Spleen (tissue), 11 donors: ENCODE data around the gene HMX1. TPM values are rescaled to one million over a fixed set of nuclear protein-coding genes. Genes with fewer than 3 reads are reported as not detected.

Experiments
- DNase-seq: peaks from one replicate; pipeline ENCODE4 v3.0.0-alpha.2; 2020
- H3K27ac ChIP-seq, 8 donors: fragments of 200-600 bp; sonication (generic) in 7 of 8; 1 replicate in 4 of 8; 2 replicates in 4 of 8; pipeline versions ENCODE4 v1.5.0 to v1.8.0; 2016 to 2021; ENCODE audit warnings: inconsistent platforms in 4 of 8, mild to moderate bottlenecking in 4 of 8, moderate library complexity in 1 of 8
- H3K27me3 ChIP-seq, 7 donors: fragments of 200-600 bp; sonication (generic) in 6 of 7; replicated peaks in 1 of 7; 1 replicate in 4 of 7; 2 replicates in 3 of 7; pipeline versions ENCODE4 v1.5.0 to v1.8.0; 2016 to 2021; ENCODE audit warnings: inconsistent platforms in 3 of 7, mild to moderate bottlenecking in 1 of 7
- H3K36me3 ChIP-seq, 6 donors: fragments of 200-600 bp; sonication (generic) in 5 of 6; 1 replicate in 4 of 6; 2 replicates in 2 of 6; pipeline versions ENCODE4 v1.5.0 to v1.8.0; 2016 to 2021; ENCODE audit warnings: inconsistent platforms in 2 of 6
- H3K4me1 ChIP-seq, 6 donors: fragments of 200-600 bp; sonication (generic) in 5 of 6; 1 replicate in 3 of 6; 2 replicates in 3 of 6; pipeline versions ENCODE4 v1.5.0 to v1.8.0; 2016 to 2021; ENCODE audit warnings: inconsistent platforms in 3 of 6
- H3K4me3 ChIP-seq, 8 donors: fragments of 200-600 bp; sonication (generic) in 7 of 8; 1 replicate in 4 of 8; 2 replicates in 4 of 8; pipeline versions ENCODE4 v1.5.0 to v1.8.0; 2016 to 2021; ENCODE audit warnings: inconsistent platforms in 4 of 8, mild to moderate bottlenecking in 4 of 8, moderate library complexity in 2 of 8
- H3K9me3 ChIP-seq, 8 donors: fragments of 200-600 bp; sonication (generic) in 7 of 8; 1 replicate in 4 of 8; 2 replicates in 4 of 8; pipeline versions ENCODE4 v1.5.0 to v1.8.0; 2016 to 2021; ENCODE audit warnings: inconsistent platforms in 4 of 8
- CTCF ChIP-seq, 11 experiments: fragments of 200-600 bp in 7 of 11; fragments of 450-650 bp in 4 of 11; sonication (generic) in 4 of 11; IDR thresholded peaks in 8 of 11; conservative IDR thresholded peaks in 3 of 11; 1 replicate in 7 of 11; 2 replicates in 4 of 11; pipeline versions ENCODE4 v1.4.0 to v1.8.0; 2016 to 2021; ENCODE audit warnings: antibody characterized with exemption in 11 of 11, inconsistent platforms in 4 of 11, mild to moderate bottlenecking in 1 of 11
- POLR2A ChIP-seq, 3 donors: fragments of 450-650 bp; IDR thresholded peaks; one replicate each; pipeline ENCODE4 v1.5.1; 2017; ENCODE audit warnings: antibody characterized with exemption in 3 of 3, mild to moderate bottlenecking in 1 of 3
- POLR2AphosphoS5 ChIP-seq, 3 donors: sonication (generic); formaldehyde crosslinking; IDR thresholded peaks; one replicate each; pipeline ENCODE4 v1.5.1; 2017; ENCODE audit warnings: antibody characterized with exemption in 3 of 3
- WGBS, 5 donors: extraction: QIAGEN DNeasy Blood & Tissue Kit in 3 of 5; methylation state at CpG; one replicate each; pipeline versions ENCODE4 v1.1.5 to v1.1.7; 2013 to 2018; 5-methylcytosine and 5-hydroxymethylcytosine counted together
- intact Hi-C: fragments of 100-400 bp; cut with DNase I; formaldehyde crosslinking; loops from one replicate; pipeline ENCODE4 v1.15.0; 2023; ENCODE audit warnings: low total_unique reads
- polyA plus RNA-seq, 3 donors: library from polyadenylated mRNA; stranded (reverse); fragments of 200-250 nt; gene quantifications; one replicate each; pipeline ENCODE4 v1.2.1, GENCODE V29; 2013
- total RNA-seq, 7 donors: library from RNA; depleted of rRNA in 3 of 7; stranded (reverse); fragments of >200 nt in 3 of 7; fragmentation: NEBNext Ultra II Directional in 4 of 7; extraction: Animal tissue kit (Norgen Biotek cat#: 25700) in 4 of 7; gene quantifications; one replicate each; pipeline versions ENCODE4 v1.1.0 to v1.2.1, GENCODE V29; 2016 to 2021
- donor health status: healthy with polysubstance abuse.
- donor health status: DM: no; HTN: no; CAD: no; lungs with moderate emphysema.
- donor health status: DM: no; HTN: no; CAD: no.
- donor health status: Bipolar disorder and iron deficiency.
- donor health status: healthy.
- donor health status: DM: no; HTN: no; CAD: no.
- donor health status: DM: yes; HTN: yes; CAD: no.

The HMX1 gene
- total and polyA plus RNA-seq, 10 donors = not detected

GRCh38 chr4:8831221-8832112 is 40.2 kb downstream of the HMX1 start:
- 78 to 83% (median 83%) methylated on average over 11 to 13 of the region's 13 CpGs for WGBS, 5 donors
- Histone ChIP-seq H3K36me3 (no peaks in the 10 kb centered on the region), H3K4me1 (no peaks in the 10 kb centered on the region), H3K27ac (no peak overlapping the region), H3K4me3 (no peak overlapping the region), H3K9me3 (peaks cover 0 to 20% (median 6%) of the 10 kb centered on the region in 8 donors), H3K27me3 (peaks cover 0 to 55% (median 0%) of the 10 kb centered on the region in 7 donors)
- intact Hi-C loops = no loop called here
- no peak for DNase-seq
- TF ChIP-seq CTCF (IDR thresholded peaks at IDR 0.05 in 8 of 11, conservative IDR thresholded peaks at IDR 0.05 in 3 of 11) = no peak
- no peak for TF ChIP-seq POLR2AphosphoS5 (IDR thresholded peaks at IDR 0.05)
- TF ChIP-seq POLR2A (IDR thresholded peaks at IDR 0.05) = no peak

GRCh38 chr4:8830611-8831200 is 40.9 kb downstream of the HMX1 start:
- no peak for DNase-seq
- TF ChIP-seq CTCF (IDR thresholded peaks at IDR 0.05 in 8 of 11, conservative IDR thresholded peaks at IDR 0.05 in 3 of 11) (no peak), POLR2AphosphoS5 (IDR thresholded peaks at IDR 0.05) (no peak), POLR2A (IDR thresholded peaks at IDR 0.05) (no peak)
- WGBS, 5 donors = 76 to 84% (median 80%) methylated on average over 11 of the region's 11 CpGs
- H3K27me3 ChIP-seq = peaks cover 0 to 49% (median 0%) of the 10 kb centered on the region in 7 donors
- no peaks in the 10 kb centered on the region for H3K4me1 ChIP-seq
- no peak overlapping the region for H3K4me3 ChIP-seq
- H3K27ac ChIP-seq = no peak overlapping the region
- intact Hi-C loops = no loop called here
- no peaks in the 10 kb centered on the region for H3K36me3 ChIP-seq
- H3K9me3 ChIP-seq = peaks cover 0 to 20% (median 6%) of the 10 kb centered on the region in 8 donors

GRCh38 chr4:8830056-8830455 is 41.6 kb downstream of the HMX1 start:
- Histone ChIP-seq H3K27ac (no peak overlapping the region), H3K4me1 (no peaks in the 10 kb centered on the region), H3K36me3 (no peaks in the 10 kb centered on the region), H3K4me3 (no peak overlapping the region), H3K9me3 (peaks cover 0 to 20% (median 6%) of the 10 kb centered on the region in 8 donors), H3K27me3 (peaks cover 0 to 47% (median 0%) of the 10 kb centered on the region in 7 donors)
- no peak for TF ChIP-seq CTCF (IDR thresholded peaks at IDR 0.05 in 8 of 11, conservative IDR thresholded peaks at IDR 0.05 in 3 of 11)
- TF ChIP-seq POLR2AphosphoS5 (IDR thresholded peaks at IDR 0.05) = no peak
- no peak for TF ChIP-seq POLR2A (IDR thresholded peaks at IDR 0.05)
- intact Hi-C loops = no loop called here
- WGBS, 5 donors = 52 to 77% (median 74%) methylated on average over 5 to 7 of the region's 7 CpGs
- no peak for DNase-seq

GRCh38 chr4:8829584-8829983 is 42.1 kb downstream of the HMX1 start:
- Histone ChIP-seq H3K27ac (no peak overlapping the region), H3K36me3 (no peaks in the 10 kb centered on the region), H3K27me3 (peaks cover 0 to 42% (median 0%) of the 10 kb centered on the region in 7 donors), H3K9me3 (peaks cover 0 to 20% (median 6%) of the 10 kb centered on the region in 8 donors), H3K4me3 (no peak overlapping the region), H3K4me1 (no peaks in the 10 kb centered on the region)
- no peak for TF ChIP-seq POLR2AphosphoS5 (IDR thresholded peaks at IDR 0.05)
- no peak for TF ChIP-seq CTCF (IDR thresholded peaks at IDR 0.05 in 8 of 11, conservative IDR thresholded peaks at IDR 0.05 in 3 of 11)
- no peak for TF ChIP-seq POLR2A (IDR thresholded peaks at IDR 0.05)
- WGBS, 5 donors = 73 to 89% (median 81%) methylated on average over 2 of the region's 2 CpGs
- intact Hi-C loops = no loop called here
- no peak for DNase-seq
